ENCODE results near the gene VSTM4.

The VSTM4 gene

GRCh38 chr10:49050906-49051305, 64.4 kb downstream of the VSTM4 start:
- Histone ChIP-seq H3K36me3 (ENCODE audit: control insufficient read depth in 1 of 2, insufficient read depth in 2 of 2, low read length in 2 of 2) (peaks cover 0 to 8% of the 10 kb centered on the region in 2 donors), H3K4me3 (ENCODE audit: low read depth in 1 of 2, low read length in 2 of 2) (no peak overlapping the region), H3K9me3 (ENCODE audit: control insufficient read depth in 1 of 2, low read length in 2 of 2) (no peaks in the 10 kb centered on the region), H3K27me3 (ENCODE audit: low read depth, low read length) (no peaks in the 10 kb centered on the region), H3K4me1 (ENCODE audit: control insufficient read depth in 1 of 2, insufficient read depth in 2 of 2, low read length in 2 of 2) (peaks cover 0 to 6% of the 10 kb centered on the region in 2 donors), H3K27ac (ENCODE audit: low read length) (no peak overlapping the region)

GRCh38 chr10:49050366-49050765, 65.0 kb downstream of the VSTM4 start:
- Histone ChIP-seq H3K27ac (ENCODE audit: low read length) (no peak overlapping the region), H3K9me3 (ENCODE audit: control insufficient read depth in 1 of 2, low read length in 2 of 2) (no peaks in the 10 kb centered on the region), H3K4me3 (ENCODE audit: low read depth in 1 of 2, low read length in 2 of 2) (no peak overlapping the region), H3K4me1 (ENCODE audit: control insufficient read depth in 1 of 2, insufficient read depth in 2 of 2, low read length in 2 of 2) (peaks cover 0 to 6% of the 10 kb centered on the region in 2 donors), H3K27me3 (ENCODE audit: low read depth, low read length) (no peaks in the 10 kb centered on the region), H3K36me3 (ENCODE audit: control insufficient read depth in 1 of 2, insufficient read depth in 2 of 2, low read length in 2 of 2) (peaks cover 0 to 8% of the 10 kb centered on the region in 2 donors)

DNA sequence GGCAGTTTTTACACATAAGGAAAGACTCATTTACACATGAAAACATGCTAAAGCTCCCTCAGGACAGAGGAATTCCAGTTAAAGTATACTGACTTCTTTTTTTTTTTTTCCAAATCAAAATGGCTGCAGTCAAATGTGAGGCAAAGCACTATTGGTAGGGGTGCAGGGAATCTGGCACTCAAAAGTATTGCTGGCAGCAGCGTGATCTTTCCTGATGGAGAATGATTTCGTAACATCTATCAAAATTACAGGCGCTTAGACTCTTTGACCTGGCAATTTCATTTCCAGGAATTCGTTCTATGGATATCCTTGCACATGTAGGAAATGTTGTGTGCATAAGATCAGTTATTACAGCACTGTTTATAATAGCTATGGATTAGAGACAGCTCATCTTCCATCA, 65.7 kb downstream of the VSTM4 start:
- Histone ChIP-seq H3K9me3 (ENCODE audit: control insufficient read depth in 1 of 2, low read length in 2 of 2) (no peaks in the 10 kb centered on the region), H3K27ac (ENCODE audit: low read length) (no peak overlapping the region), H3K27me3 (ENCODE audit: low read depth, low read length) (no peaks in the 10 kb centered on the region), H3K4me3 (ENCODE audit: low read depth in 1 of 2, low read length in 2 of 2) (no peak overlapping the region), H3K36me3 (ENCODE audit: control insufficient read depth in 1 of 2, insufficient read depth in 2 of 2, low read length in 2 of 2) (peaks cover 0 to 8% of the 10 kb centered on the region in 2 donors), H3K4me1 (ENCODE audit: control insufficient read depth in 1 of 2, insufficient read depth in 2 of 2, low read length in 2 of 2) (peaks cover 0 to 6% of the 10 kb centered on the region in 2 donors)

- Histone ChIP-seq H3K9me3 (ENCODE audit: control insufficient read depth in 1 of 2, low read length in 2 of 2) (no peaks in the 10 kb centered on the region), H3K27ac (ENCODE audit: low read length) (no peak overlapping the region), H3K4me1 (ENCODE audit: control insufficient read depth in 1 of 2, insufficient read depth in 2 of 2, low read length in 2 of 2) (no peaks in the 10 kb centered on the region), H3K4me3 (ENCODE audit: low read depth in 1 of 2, low read length in 2 of 2) (no peak overlapping the region), H3K27me3 (ENCODE audit: low read depth, low read length) (no peaks in the 10 kb centered on the region), H3K36me3 (ENCODE audit: control insufficient read depth in 1 of 2, insufficient read depth in 2 of 2, low read length in 2 of 2) (peaks cover 0 to 8% of the 10 kb centered on the region in 2 donors)
These were observed 68.1 kb downstream of the VSTM4 start for GRCh38 chr10:49047128-49047639.

- Histone ChIP-seq H3K27ac (ENCODE audit: low read length) (no peak overlapping the region), H3K36me3 (ENCODE audit: control insufficient read depth in 1 of 2, insufficient read depth in 2 of 2, low read length in 2 of 2) (peaks cover 0 to 8% of the 10 kb centered on the region in 2 donors)
These were observed 70.8 kb downstream of the VSTM4 start for GRCh38 chr10:49044293-49045193.

GRCh38 chr10:49040601-49041000, 74.7 kb downstream of the VSTM4 start:
- no peaks in the 10 kb centered on the region for H3K27me3 ChIP-seq (ENCODE audit: low read depth, low read length)

More at GRCh38 chr10:49044293-49045193, 70.8 kb downstream of the VSTM4 start:
- Histone ChIP-seq H3K27me3 (ENCODE audit: low read depth, low read length) (no peaks in the 10 kb centered on the region), H3K9me3 (ENCODE audit: control insufficient read depth in 1 of 2, low read length in 2 of 2) (no peaks in the 10 kb centered on the region), H3K4me3 (ENCODE audit: low read depth in 1 of 2, low read length in 2 of 2) (no peak overlapping the region), H3K4me1 (ENCODE audit: control insufficient read depth in 1 of 2, insufficient read depth in 2 of 2, low read length in 2 of 2) (no peaks in the 10 kb centered on the region)

DNA sequence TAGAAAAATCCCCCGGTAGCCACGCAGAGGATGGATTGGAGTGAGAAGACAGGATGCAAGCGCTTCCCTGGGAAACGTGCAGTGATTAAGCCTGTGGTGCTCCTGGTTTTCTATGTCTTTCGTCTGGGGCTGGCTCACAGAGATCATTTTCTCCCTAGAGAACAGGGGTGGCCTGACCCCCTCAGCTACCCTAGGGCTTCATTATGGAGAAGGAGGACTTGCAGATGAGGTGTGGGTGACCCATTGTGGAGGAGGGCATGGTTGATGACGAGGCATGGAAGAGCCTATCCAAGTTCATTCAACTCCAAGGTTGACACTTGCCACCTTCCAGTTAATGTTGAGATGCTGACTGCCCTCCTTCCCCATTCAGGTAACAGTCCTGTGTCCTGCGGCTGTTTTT, 75.9 kb downstream of the VSTM4 start:
- Histone ChIP-seq H3K27ac (ENCODE audit: low read length) (no peak overlapping the region), H3K36me3 (ENCODE audit: control insufficient read depth in 1 of 2, insufficient read depth in 2 of 2, low read length in 2 of 2) (peaks cover 0 to 4% of the 10 kb centered on the region in 2 donors), H3K4me3 (ENCODE audit: low read depth in 1 of 2, low read length in 2 of 2) (no peak overlapping the region), H3K27me3 (ENCODE audit: low read depth, low read length) (no peaks in the 10 kb centered on the region), H3K4me1 (ENCODE audit: control insufficient read depth in 1 of 2, insufficient read depth in 2 of 2, low read length in 2 of 2) (no peaks in the 10 kb centered on the region), H3K9me3 (ENCODE audit: control insufficient read depth in 1 of 2, low read length in 2 of 2) (no peaks in the 10 kb centered on the region)

More at GRCh38 chr10:49040601-49041000, 74.7 kb downstream of the VSTM4 start:
- Histone ChIP-seq H3K4me3 (ENCODE audit: low read depth in 1 of 2, low read length in 2 of 2) (no peak overlapping the region), H3K36me3 (ENCODE audit: control insufficient read depth in 1 of 2, insufficient read depth in 2 of 2, low read length in 2 of 2) (peaks cover 0 to 4% of the 10 kb centered on the region in 2 donors), H3K4me1 (ENCODE audit: control insufficient read depth in 1 of 2, insufficient read depth in 2 of 2, low read length in 2 of 2) (no peaks in the 10 kb centered on the region), H3K27ac (ENCODE audit: low read length) (no peak overlapping the region), H3K9me3 (ENCODE audit: control insufficient read depth in 1 of 2, low read length in 2 of 2) (no peaks in the 10 kb centered on the region)

DNA sequence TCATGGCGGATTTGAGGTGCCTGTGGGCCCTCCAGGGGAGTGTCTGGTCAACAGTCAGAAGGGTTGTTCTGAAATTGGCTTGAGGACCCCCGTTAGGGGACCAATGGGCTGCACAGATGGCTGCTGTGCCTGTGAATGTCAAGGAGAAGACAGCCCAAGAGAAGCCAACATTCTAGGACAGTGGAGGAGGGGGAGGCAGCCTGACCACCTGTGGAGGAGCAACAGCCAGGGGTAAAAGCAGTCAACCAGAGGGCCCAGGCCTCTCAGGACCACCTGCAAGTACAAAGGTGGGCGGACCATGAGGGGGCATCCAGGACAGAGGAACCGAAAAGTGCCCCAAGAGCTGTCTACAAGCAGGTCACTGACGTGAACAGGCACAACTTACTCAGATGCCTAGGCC, 76.6 kb downstream of the VSTM4 start:
- no peaks in the 10 kb centered on the region for H3K4me1 ChIP-seq (ENCODE audit: control insufficient read depth in 1 of 2, insufficient read depth in 2 of 2, low read length in 2 of 2)
- H3K36me3 ChIP-seq (ENCODE audit: control insufficient read depth in 1 of 2, insufficient read depth in 2 of 2, low read length in 2 of 2), result peaks cover 0 to 4% of the 10 kb centered on the region in 2 donors
- no peaks in the 10 kb centered on the region for H3K27me3 ChIP-seq (ENCODE audit: low read depth, low read length)
- no peak overlapping the region for H3K27ac ChIP-seq (ENCODE audit: low read length)
- no peak overlapping the region for H3K4me3 ChIP-seq (ENCODE audit: low read depth in 1 of 2, low read length in 2 of 2)
- H3K9me3 ChIP-seq (ENCODE audit: control insufficient read depth in 1 of 2, low read length in 2 of 2), result no peaks in the 10 kb centered on the region

GRCh38 chr10:49037187-49037586, 78.1 kb downstream of the VSTM4 start:
- Histone ChIP-seq H3K4me1 (ENCODE audit: control insufficient read depth in 1 of 2, insufficient read depth in 2 of 2, low read length in 2 of 2) (no peaks in the 10 kb centered on the region), H3K27ac (ENCODE audit: low read length) (no peak overlapping the region), H3K4me3 (ENCODE audit: low read depth in 1 of 2, low read length in 2 of 2) (no peak overlapping the region), H3K36me3 (ENCODE audit: control insufficient read depth in 1 of 2, insufficient read depth in 2 of 2, low read length in 2 of 2) (peaks cover 0 to 4% of the 10 kb centered on the region in 2 donors), H3K27me3 (ENCODE audit: low read depth, low read length) (no peaks in the 10 kb centered on the region), H3K9me3 (ENCODE audit: control insufficient read depth in 1 of 2, low read length in 2 of 2) (no peaks in the 10 kb centered on the region)

GRCh38 chr10:49036638-49037037, 78.7 kb downstream of the VSTM4 start:
- H3K27ac ChIP-seq (ENCODE audit: low read length), result no peak overlapping the region
- peaks cover 0 to 10% of the 10 kb centered on the region in 2 donors for H3K36me3 ChIP-seq (ENCODE audit: control insufficient read depth in 1 of 2, insufficient read depth in 2 of 2, low read length in 2 of 2)
- no peaks in the 10 kb centered on the region for H3K27me3 ChIP-seq (ENCODE audit: low read depth, low read length)
- no peaks in the 10 kb centered on the region for H3K9me3 ChIP-seq (ENCODE audit: control insufficient read depth in 1 of 2, low read length in 2 of 2)
- no peak overlapping the region for H3K4me3 ChIP-seq (ENCODE audit: low read depth in 1 of 2, low read length in 2 of 2)
- H3K4me1 ChIP-seq (ENCODE audit: control insufficient read depth in 1 of 2, insufficient read depth in 2 of 2, low read length in 2 of 2), result no peaks in the 10 kb centered on the region

- Histone ChIP-seq H3K27ac (ENCODE audit: low read length) (no peak overlapping the region), H3K4me3 (ENCODE audit: low read depth in 1 of 2, low read length in 2 of 2) (no peak overlapping the region), H3K27me3 (ENCODE audit: low read depth, low read length) (no peaks in the 10 kb centered on the region), H3K36me3 (ENCODE audit: control insufficient read depth in 1 of 2, insufficient read depth in 2 of 2, low read length in 2 of 2) (peaks cover 0 to 11% of the 10 kb centered on the region in 2 donors), H3K9me3 (ENCODE audit: control insufficient read depth in 1 of 2, low read length in 2 of 2) (no peaks in the 10 kb centered on the region), H3K4me1 (ENCODE audit: control insufficient read depth in 1 of 2, insufficient read depth in 2 of 2, low read length in 2 of 2) (no peaks in the 10 kb centered on the region)
These were observed 79.4 kb downstream of the VSTM4 start for GRCh38 chr10:49035920-49036319.

Data from muscle layer of duodenum (tissue), 2 donors.